Measurements from ENCODE around the gene HDAC4. TPM values are rescaled to one million over a fixed set of nuclear protein-coding genes. Genes with fewer than 3 reads are reported as not detected.
A peak's percentile ranks its signal among the peaks of the same experiment; 100 is the strongest.

HDAC4 gene
- total and polyA plus RNA-seq, 3 experiments from 2014 or later = 8.3 to 28.8 (median 24.0) TPM

- no peak overlapping the region for H3K4me3 ChIP-seq (ENCODE audit: low read length)
- H3K27me3 Mint-ChIP-seq = peaks cover 17 to 32% of the 10 kb centered on the region in 2 donors
- H3K27ac Mint-ChIP-seq = no peak overlapping the region
- H3K4me3 Mint-ChIP-seq = no peak overlapping the region
- no peaks in the 10 kb centered on the region for H3K36me3 ChIP-seq (ENCODE audit: insufficient read depth, low read length)
- no peaks in the 10 kb centered on the region for H3K27me3 ChIP-seq (ENCODE audit: insufficient read depth, low read length, poor library complexity, severe bottlenecking)
- H3K9me3 ChIP-seq (ENCODE audit: low read length) = no peaks in the 10 kb centered on the region
- H3K36me3 Mint-ChIP-seq = no peaks in the 10 kb centered on the region
- H3K9me3 Mint-ChIP-seq = peaks cover 4 to 11% (median 8%) of the 10 kb centered on the region in 5 donors
- ChIA-PET CTCF (no interaction called here), POLR2A (no interaction called here)
- DNase-seq = no peak
- H3K4me1 ChIP-seq (ENCODE audit: insufficient read depth, low read length) = no peaks in the 10 kb centered on the region
- no peak overlapping the region for H3K27ac ChIP-seq (ENCODE audit: low read depth, low read length)
- H3K4me1 Mint-ChIP-seq = no peaks in the 10 kb centered on the region
Observed at GRCh38 chr2:239000500-239001073, 400.2 kb downstream of the HDAC4 start.

- Mint-ChIP-seq H3K9me3 (peaks cover 4 to 13% (median 8%) of the 10 kb centered on the region in 5 donors), H3K36me3 (no peaks in the 10 kb centered on the region), H3K27me3 (peaks cover 20 to 34% of the 10 kb centered on the region in 2 donors), H3K4me3 (no peak overlapping the region), H3K27ac (no peak overlapping the region), H3K4me1 (no peaks in the 10 kb centered on the region)
- CTCF ChIA-PET = no interaction called here
- DNase-seq = no peak
- H3K27me3 ChIP-seq (ENCODE audit: insufficient read depth, low read length, poor library complexity, severe bottlenecking) = no peaks in the 10 kb centered on the region
- no peaks in the 10 kb centered on the region for H3K36me3 ChIP-seq (ENCODE audit: insufficient read depth, low read length)
- H3K4me3 ChIP-seq (ENCODE audit: low read length) = no peak overlapping the region
- POLR2A ChIA-PET = no interaction called here
- no peaks in the 10 kb centered on the region for H3K4me1 ChIP-seq (ENCODE audit: insufficient read depth, low read length)
- H3K27ac ChIP-seq (ENCODE audit: low read depth, low read length) = no peak overlapping the region
- H3K9me3 ChIP-seq (ENCODE audit: low read length) = no peaks in the 10 kb centered on the region
Observed at GRCh38 chr2:239000089-239000488, 400.7 kb downstream of the HDAC4 start.

- H3K4me3 Mint-ChIP-seq = no peak overlapping the region
- H3K4me1 Mint-ChIP-seq = no peaks in the 10 kb centered on the region
- Histone ChIP-seq H3K4me1 (ENCODE audit: insufficient read depth, low read length) (no peaks in the 10 kb centered on the region), H3K27ac (ENCODE audit: low read depth, low read length) (no peak overlapping the region), H3K4me3 (ENCODE audit: low read length) (no peak overlapping the region), H3K36me3 (ENCODE audit: insufficient read depth, low read length) (no peaks in the 10 kb centered on the region), H3K27me3 (ENCODE audit: insufficient read depth, low read length, poor library complexity, severe bottlenecking) (no peaks in the 10 kb centered on the region), H3K9me3 (ENCODE audit: low read length) (no peaks in the 10 kb centered on the region)
- H3K27ac Mint-ChIP-seq = no peak overlapping the region
- CTCF ChIA-PET = no interaction called here
- H3K27me3 Mint-ChIP-seq = peaks cover 14 to 30% of the 10 kb centered on the region in 2 donors
- no peaks in the 10 kb centered on the region for H3K36me3 Mint-ChIP-seq
- POLR2A ChIA-PET = no interaction called here
- peaks cover 4 to 17% (median 8%) of the 10 kb centered on the region in 5 donors for H3K9me3 Mint-ChIP-seq
- no peak for DNase-seq
Observed at GRCh38 chr2:238999291-238999741, 401.5 kb downstream of the HDAC4 start.

GRCh38 chr2:238998801-238999200, 402.0 kb downstream of the HDAC4 start:
- H3K27me3 ChIP-seq (ENCODE audit: insufficient read depth, low read length, poor library complexity, severe bottlenecking) = no peaks in the 10 kb centered on the region

More at GRCh38 chr2:238998801-238999200, 402.0 kb downstream of the HDAC4 start:
- Histone ChIP-seq H3K27ac (ENCODE audit: low read depth, low read length) (no peak overlapping the region), H3K9me3 (ENCODE audit: low read length) (no peaks in the 10 kb centered on the region), H3K4me1 (ENCODE audit: insufficient read depth, low read length) (no peaks in the 10 kb centered on the region), H3K36me3 (ENCODE audit: insufficient read depth, low read length) (no peaks in the 10 kb centered on the region), H3K4me3 (ENCODE audit: low read length) (no peak overlapping the region)
- no peak for DNase-seq
- CTCF ChIA-PET = no interaction called here
- H3K4me3 Mint-ChIP-seq = no peak overlapping the region
- H3K4me1 Mint-ChIP-seq = no peaks in the 10 kb centered on the region
- H3K36me3 Mint-ChIP-seq = no peaks in the 10 kb centered on the region
- POLR2A ChIA-PET = no interaction called here
- H3K9me3 Mint-ChIP-seq = peaks cover 6 to 22% (median 8%) of the 10 kb centered on the region in 5 donors
- H3K27me3 Mint-ChIP-seq = peaks cover 10 to 26% of the 10 kb centered on the region in 2 donors
- H3K27ac Mint-ChIP-seq = peak overlapping the region in 1 of 8 donors; percentile 68
